T-helper 1 cell treated with Interleukin-12 subunit alpha and Interleukin-12 subunit beta and Interleukin-4 antibody, amounts not matched to agents 30 ng/mL and 1 ng/mL, for 36 hours (primary cell): ENCODE measurements around the gene EEFSEC. TPM values are rescaled to one million over a fixed set of nuclear protein-coding genes. Genes with fewer than 3 reads are reported as not detected.

ENCODE experiments used
- intact Hi-C: fragments of 100-400 bp; cut with micrococcal nuclease; formaldehyde crosslinking; loops from one replicate; pipeline ENCODE4 v1.15.1; 2024
- total RNA-seq: library from RNA; stranded (reverse); gene quantifications from 2 replicates; pipeline ENCODE4 v1.2.3, GENCODE V29; 2022

Gene EEFSEC
- total RNA-seq, 1 donor from 2014 or later, result 15.9 TPM

GRCh38 chr3:128432301-128432970 is 279.2 kb downstream of the EEFSEC start:
- intact Hi-C loops, result no loop called here

DNA sequence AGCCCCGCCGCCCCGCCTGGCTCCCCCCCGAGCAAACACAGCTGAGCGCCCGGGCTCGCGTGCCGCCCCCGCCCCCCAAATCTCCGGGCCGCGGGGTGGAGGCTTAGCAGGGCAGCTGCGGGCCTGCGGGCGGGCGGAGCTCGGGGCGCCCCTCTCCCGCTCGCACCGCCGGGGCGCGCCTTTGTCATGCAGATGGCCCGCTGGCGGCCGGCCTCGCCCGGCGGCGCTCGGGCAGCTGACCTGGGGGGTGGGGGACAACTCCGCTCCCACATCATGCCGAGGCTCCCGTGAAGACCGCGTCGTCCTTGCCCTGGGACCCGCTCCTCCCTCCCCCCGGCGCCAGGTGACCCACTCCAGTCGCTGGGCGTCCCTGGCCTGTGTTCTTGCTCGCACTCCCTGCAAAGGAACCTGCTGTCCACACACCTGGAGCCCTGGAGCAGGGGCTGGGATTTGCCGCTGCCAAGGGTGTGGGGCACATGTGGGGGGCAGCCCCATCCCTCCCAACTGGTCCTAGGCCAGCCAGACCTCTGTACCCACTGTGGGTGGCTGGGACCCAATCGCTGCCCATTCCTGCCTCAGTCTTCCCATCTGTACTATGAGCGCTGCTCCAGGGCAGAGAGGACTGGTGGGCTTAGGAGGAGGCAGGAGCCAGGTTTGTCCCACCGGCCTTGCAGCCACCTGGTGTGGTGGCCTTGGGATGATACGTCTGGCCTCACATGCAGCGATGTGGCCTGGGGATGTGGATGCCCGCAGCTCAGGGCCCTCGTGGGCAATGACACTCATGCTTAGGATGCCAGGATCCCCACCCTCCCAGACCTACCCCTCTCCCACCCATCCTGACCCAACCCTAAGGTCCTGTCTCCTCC is 279.9 kb downstream of the EEFSEC start:
- intact Hi-C loops, result no loop called here

GRCh38 chr3:128433837-128434165 is 280.5 kb downstream of the EEFSEC start:
- intact Hi-C loops, result no loop called here

- intact Hi-C loops, result no loop called here
Measured at GRCh38 chr3:128434524-128434923, 281.2 kb downstream of the EEFSEC start.

GRCh38 chr3:128435058-128435457 is 281.8 kb downstream of the EEFSEC start:
- intact Hi-C loops, result no loop called here

- intact Hi-C loops, result no loop called here
Measured at GRCh38 chr3:128435561-128435960, 282.3 kb downstream of the EEFSEC start.

GRCh38 chr3:128436214-128436613 is 282.9 kb downstream of the EEFSEC start:
- intact Hi-C loops, result no loop called here

GRCh38 chr3:128438488-128439072 is 285.3 kb downstream of the EEFSEC start:
- intact Hi-C loops, result no loop called here

DNA sequence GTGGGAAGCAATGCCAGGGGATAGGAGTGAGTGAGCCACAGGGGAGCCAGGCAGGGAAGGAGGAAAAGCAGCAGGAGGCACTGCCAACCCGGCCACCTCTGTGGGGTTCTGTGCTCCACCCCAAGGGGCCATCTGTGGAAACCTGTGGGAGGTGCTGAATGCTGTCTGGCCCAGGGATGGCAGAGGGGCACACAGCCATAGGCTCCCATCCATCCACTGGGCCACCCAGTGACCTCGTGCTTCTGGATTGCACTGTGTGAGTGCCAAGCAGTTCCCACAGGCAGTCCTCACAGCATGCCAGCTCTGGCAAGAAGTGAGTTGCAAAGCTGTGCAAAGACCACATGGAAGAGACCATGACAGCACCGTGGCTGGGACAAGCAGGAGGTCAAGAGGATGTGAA is 285.9 kb downstream of the EEFSEC start:
- intact Hi-C loops, result no loop called here

DNA sequence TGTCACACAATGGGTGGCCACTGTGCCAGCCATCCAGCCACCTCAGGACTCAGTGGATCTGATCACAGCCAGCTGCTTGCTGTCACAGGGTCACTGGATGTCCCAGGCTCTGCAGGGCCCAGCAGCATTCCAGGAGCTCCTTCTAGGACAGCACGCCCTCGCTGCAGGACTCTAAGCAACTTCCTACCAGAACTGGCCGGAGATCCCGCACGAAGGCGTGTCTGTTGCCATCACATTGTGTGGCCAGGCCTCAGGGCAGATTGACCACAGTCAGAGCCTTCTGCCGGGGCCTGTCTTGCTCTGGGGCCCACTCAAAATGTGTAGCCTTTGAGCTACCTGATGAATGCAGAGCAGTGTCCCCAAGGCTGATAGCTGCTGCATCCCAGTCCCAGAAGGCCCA is 288.8 kb downstream of the EEFSEC start:
- intact Hi-C loops, result loop anchor here (10.0 kb wide), 1 partner anchor 847 kb away; the partner anchor contains the start of genes MCM2 and TPRA1

- intact Hi-C loops, result loop anchor here (10.0 kb wide), 1 partner anchor 848 kb away; the partner anchor contains the start of genes MCM2 and TPRA1
Measured at GRCh38 chr3:128442949-128443348, 289.7 kb downstream of the EEFSEC start.

- intact Hi-C loops, result loop anchor here (10.0 kb wide), 1 partner anchor 849 kb away; the partner anchor contains the start of genes MCM2 and TPRA1
Measured at GRCh38 chr3:128443771-128444170, 290.5 kb downstream of the EEFSEC start.

DNA sequence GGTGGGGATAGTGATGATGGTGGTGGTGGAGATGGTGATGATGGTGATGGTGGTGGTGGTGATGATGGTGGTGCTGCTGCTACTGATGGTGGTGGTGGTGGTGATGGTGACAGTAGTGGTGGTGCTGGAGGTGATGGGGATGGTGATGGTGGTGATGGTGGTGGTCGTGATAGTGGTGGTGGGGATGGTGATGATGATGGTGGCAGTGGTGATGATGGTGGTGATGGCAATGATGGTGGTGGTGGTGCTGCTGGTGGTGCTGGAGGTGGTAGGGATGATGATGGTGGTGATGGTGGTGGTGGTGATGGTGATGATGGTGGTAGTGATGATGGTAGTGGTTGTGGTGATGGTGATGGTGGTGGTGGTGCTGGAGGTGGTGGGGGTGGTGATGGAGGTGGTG is 292.1 kb downstream of the EEFSEC start:
- intact Hi-C loops, result loop anchor here (5.0 to 10.0 kb wide), 5 partner anchors 172 to 851 kb away; partner anchors contain the start of genes EEFSEC, MCM2, SEC61A1 and TPRA1

GRCh38 chr3:128446821-128447220 is 293.5 kb downstream of the EEFSEC start:
- intact Hi-C loops, result loop anchor here (1.0 to 10.0 kb wide), 7 partner anchors 40 to 852 kb away; partner anchors contain the start of genes EEFSEC, MCM2, RUVBL1 and SEC61A1

DNA sequence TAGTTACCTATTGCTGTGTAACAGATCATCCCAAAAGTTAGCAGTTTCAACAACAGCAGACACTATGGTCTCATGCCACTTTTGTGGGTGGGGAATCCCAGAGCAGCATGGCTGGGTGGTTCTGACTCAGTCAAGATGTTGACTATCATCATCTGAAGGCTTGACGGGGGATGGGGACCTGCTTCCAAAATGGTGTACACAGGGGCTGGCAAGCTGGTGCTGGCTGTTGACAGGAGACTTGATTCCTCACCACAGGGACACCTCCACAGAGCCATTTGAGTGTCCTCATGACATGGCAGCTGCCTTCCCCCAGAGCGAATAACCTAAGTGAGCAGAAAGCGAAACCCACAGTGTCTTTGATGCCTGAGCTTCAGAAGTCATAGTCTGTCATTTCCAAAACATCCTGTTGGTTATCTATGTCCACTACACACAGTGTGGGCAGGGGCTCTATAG is 294.3 kb downstream of the EEFSEC start:
- intact Hi-C loops, result loop anchor here (1.0 to 10.0 kb wide), 9 partner anchors 20 to 853 kb away; partner anchors contain the start of genes EEFSEC, MCM2, RUVBL1 and SEC61A1

DNA sequence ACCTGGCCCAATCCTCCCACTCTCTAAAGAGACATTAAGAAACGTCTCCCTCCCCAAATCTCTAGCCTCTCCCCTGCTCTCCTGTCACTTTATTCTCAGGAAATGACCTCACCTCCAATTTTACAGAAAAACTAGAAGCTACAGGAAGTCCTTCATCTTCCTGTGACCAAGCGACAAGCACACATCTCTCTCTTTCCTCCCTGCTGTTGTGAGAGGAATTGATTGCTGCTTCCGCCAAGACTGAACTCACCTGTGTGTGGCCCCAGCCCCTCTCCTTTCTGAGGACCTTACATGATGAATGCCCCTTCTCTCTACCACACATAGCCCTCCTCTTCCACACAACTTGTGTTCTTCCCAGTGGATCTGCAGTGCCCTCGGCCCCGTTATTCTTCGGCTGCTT is 295.2 kb downstream of the EEFSEC start:
- intact Hi-C loops, result loop anchor here (1.0 to 10.0 kb wide), 7 partner anchors 19 to 854 kb away; partner anchors contain the start of genes EEFSEC, MCM2, SEC61A1 and TPRA1

GRCh38 chr3:128449111-128449638 is 295.9 kb downstream of the EEFSEC start:
- intact Hi-C loops, result loop anchor here (2.0 to 10.0 kb wide), 6 partner anchors 168 to 854 kb away; partner anchors contain the start of genes EEFSEC, MCM2, SEC61A1 and TPRA1

GRCh38 chr3:128452120-128452519 is 298.8 kb downstream of the EEFSEC start:
- intact Hi-C loops, result no loop called here

GRCh38 chr3:128452678-128453275 is 299.5 kb downstream of the EEFSEC start:
- intact Hi-C loops, result no loop called here

DNA sequence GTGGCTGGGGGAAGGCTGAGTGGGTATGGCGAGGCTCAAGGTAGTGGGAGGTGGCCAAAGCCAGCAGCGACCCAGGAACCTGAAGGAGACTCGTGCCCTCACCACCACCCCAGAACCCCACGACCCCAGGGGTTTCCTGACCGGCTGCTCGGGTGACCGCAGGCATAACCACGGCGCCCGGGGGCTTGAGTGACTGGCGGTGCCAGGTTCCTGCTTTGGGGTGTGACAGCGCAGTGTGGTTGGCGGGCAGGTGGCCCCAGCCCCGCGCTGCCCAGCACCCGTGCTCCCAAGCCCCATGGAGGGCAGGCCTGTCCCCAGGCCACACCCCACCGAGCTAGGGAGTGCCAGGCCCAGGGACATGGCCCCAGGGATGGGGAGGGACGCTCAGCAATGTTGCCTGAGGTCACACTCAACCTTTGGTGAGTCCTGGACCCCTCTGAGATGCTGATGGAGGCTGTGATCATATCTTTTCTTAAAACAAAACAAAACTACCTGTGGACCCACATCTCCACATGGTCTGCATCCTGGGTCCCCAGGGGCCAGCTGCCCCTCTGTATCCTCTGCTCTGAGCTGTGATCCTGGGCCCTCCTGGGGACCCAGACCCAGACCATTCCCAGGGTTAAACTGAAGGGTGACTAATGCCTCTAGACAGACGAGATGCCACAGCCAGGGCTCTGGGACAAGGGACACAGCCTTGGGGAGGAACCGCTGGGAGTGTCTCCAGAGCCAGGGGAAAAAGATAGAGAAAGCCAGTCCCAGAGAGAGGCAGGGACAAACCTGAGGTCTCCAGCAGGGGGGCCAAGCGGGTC is 300.4 kb downstream of the EEFSEC start:
- intact Hi-C loops, result no loop called here
